NCI-H526 (cell line): Measurements from ENCODE around the gene APOL2.
"Not testable (repeated sequence)": the region's sequence is repeated elsewhere in the genome, so short reads cannot be mapped to it uniquely, and the experiment has no call there.

ENCODE experiments used
- DNase-seq, 2 experiments: peaks; one replicate each; lab custom pipeline; 2025; lab: John Stamatoyannopoulos, UW

APOL2 gene

DNA sequence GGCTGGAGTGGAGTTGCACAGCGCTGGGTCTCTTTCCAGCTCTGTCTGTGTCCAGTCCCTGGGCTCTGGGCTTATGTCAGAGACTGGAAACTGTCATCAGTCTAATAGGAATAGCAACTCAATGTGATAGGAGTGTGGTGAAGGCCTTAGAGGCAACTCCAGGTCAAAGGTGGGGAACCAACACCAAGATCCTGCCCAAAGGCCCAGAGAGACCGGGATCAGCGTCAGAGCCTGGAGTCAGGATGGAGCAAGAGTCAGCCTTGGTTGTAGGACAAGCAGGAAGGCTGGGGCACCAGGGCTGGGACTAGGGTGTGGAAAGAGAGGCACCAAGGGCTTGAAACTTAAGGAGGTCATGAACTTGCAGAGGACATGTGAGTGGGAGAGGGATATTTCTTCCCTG is 23.0 kb upstream of the APOL2 start:
- DNase-seq = not testable (repeated sequence)

DNA sequence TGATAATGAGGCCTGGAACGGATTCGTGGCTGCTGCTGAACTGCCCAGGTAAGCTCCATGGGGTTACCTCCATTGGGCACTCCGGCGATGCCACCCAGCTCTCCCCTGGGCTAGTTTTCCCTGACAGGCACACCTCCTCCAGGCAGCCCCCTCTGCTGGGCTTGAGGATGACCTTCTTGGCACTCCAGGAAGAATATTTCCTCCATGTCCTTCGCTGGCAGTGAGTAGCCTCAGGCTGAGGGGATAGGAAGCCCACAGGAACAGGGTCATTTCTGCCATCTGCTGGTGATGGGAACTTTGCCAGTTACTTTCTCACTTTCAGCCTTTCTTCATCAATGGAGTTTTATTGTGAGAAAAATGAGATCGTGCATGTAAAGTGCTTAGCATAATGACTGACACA is 22.3 kb upstream of the APOL2 start:
- DNase-seq = not testable (repeated sequence)

- DNase-seq = no peak
Observed at GRCh38 chr22:36259615-36260300, 20.4 kb upstream of the APOL2 start.

GRCh38 chr22:36258701-36259614 is 19.6 kb upstream of the APOL2 start:
- DNase-seq = no peak

- no peak for DNase-seq
Observed at GRCh38 chr22:36257948-36258670, 18.8 kb upstream of the APOL2 start.

DNA sequence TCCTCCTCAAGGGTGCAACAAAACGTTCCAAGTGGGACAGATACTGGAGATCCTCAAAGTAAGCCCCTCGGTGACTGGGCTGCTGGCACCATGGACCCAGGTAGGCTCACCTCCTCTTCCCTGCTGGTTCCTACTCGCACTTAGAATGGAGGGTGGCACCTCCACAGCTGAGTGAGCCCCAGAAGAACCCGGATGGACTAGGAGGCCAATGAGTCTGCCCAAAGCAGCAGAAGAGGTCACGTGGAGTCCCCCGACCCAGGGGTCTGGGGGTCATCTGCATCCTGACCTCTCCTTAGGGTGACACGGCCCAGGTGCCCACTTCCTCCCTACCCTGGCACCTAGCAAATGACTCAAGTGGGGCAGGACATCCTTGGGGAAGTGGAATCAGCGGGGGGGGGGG is 18.0 kb upstream of the APOL2 start:
- no peak for DNase-seq

- DNase-seq = no peak
Observed at GRCh38 chr22:36256478-36256877, 17.2 kb upstream of the APOL2 start.

DNA sequence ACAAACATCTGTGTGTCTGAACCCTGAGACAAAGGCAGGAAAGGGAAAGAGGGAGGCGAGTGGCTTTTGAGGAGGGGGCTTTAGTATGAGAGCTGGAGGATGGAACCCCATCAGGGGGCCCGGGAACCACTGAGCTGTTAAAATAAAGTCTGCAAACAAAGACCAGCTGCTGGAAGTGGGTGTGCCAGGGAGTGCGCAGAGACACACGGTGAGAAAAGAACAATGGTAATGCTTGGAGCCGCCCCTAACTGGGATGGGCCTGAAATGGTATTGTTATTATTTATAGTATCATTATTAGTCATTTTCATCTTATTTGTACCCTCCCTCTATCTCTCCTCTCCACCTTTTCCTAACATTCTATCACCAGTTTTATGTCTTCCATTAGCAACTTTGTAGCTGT is 16.2 kb upstream of the APOL2 start:
- DNase-seq = not testable (repeated sequence)

- no peak for DNase-seq
Observed at GRCh38 chr22:36253523-36254490, 14.5 kb upstream of the APOL2 start.

- DNase-seq = no peak
Observed at GRCh38 chr22:36252754-36253522, 13.6 kb upstream of the APOL2 start, which contains the start of gene APOL1. TSS of gene APOL1 (plus strand) at chr22:36253133. CDS start at chr22:36254956, 1,823 bp downstream.

- not testable (repeated sequence) for DNase-seq
Observed at GRCh38 chr22:36251979-36252608, 12.8 kb upstream of the APOL2 start.

DNA sequence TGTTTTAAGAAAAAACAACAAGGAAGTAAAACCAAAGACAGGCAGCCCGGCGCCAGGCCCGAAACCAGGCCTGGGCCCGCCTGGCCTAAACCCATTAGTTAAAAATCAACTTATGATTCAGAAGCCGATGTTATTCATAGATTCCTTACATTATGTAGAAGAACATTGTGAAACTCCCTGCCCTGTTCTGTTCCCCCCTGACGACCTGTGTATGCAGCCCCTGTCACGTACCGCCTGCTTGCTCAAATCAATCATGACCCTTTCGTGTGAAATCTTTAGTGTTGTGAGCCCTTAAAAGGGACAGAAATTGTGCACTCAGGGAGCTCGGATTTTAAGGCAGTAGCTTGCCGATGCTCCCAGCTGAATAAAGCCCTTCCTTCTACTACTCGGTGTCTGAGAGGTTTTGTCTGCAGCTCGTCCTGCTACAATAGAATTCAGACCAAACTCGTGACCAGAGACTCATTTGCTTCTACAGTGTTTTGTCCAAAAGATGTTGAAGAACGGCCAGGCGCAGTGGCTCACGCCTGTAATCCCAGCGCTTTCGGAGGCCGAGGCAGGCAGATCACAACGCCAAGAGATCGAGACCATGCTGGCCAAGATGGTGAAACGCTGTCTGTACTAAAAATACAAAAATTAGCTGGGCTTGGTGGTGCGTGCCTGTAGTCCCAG is 11.1 kb upstream of the APOL2 start:
- DNase-seq = not testable (repeated sequence)

DNA sequence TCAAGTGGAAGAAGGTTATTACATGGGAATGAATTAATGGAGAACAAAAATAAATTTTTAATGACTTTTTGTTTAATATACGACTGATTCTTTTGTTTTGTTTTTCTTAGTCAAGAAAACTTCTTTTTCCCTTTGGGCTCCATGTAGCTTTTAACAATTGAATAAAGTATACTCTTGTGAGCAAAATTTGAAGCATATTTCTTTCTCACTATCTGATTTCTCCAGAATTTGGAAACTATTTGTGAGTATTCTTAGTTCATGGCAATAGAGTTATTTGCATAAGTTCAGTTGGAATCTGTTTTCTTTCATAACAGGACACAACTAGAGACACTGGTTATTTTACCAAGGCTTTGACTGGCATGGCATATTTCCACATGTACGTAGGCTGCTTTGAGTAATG is 9.8 kb upstream of the APOL2 start:
- DNase-seq = no peak

DNA sequence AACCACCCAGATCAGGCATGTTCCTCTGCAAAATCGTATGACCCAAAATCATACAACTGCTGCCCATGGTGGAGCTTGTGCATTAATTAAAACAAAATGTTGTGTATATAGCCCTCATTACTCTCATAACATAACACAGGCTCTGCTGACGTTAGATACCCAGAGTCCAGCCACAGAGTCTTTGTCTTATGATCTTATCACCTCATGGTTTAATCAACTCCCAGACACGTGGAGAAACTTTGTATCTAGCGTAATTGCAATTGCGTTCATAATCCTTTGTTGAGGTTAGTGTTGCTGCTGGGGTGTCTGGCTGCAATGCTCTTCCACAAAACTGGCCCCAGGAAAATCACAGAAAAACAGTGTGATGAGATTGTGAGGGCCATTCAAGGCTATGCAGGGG is 8.6 kb upstream of the APOL2 start:
- DNase-seq = no peak

- no peak for DNase-seq
Observed at GRCh38 chr22:36246718-36247117, 7.4 kb upstream of the APOL2 start.

DNA sequence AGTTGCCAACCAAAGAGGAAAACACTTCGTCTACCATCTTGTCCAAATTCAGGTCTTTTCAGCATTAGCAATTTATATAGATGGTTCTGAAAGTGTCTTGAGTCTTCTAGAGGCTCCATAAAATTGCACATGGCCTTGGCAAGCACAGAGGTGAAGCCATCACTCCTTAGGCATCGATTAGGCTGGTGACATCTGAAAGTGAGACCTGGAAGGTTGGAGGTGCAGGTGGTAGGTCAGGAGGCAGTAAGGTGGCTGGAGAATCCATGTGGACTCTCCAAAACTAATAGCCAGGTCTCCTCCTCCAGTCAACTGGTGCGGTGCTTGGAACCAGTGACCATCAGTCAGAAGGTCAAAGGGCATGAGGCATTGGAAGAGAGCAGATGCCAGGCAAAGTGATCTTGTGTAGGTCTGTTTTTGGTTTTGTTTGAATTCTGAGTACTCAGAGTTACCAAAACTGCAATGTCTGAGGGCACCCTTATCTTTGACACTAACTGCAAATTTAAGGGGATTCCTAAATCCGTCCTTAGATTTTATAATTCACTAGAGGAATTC is 6.6 kb upstream of the APOL2 start:
- no peak for DNase-seq

- no peak for DNase-seq
Observed at GRCh38 chr22:36244522-36245391, 5.4 kb upstream of the APOL2 start.

DNA sequence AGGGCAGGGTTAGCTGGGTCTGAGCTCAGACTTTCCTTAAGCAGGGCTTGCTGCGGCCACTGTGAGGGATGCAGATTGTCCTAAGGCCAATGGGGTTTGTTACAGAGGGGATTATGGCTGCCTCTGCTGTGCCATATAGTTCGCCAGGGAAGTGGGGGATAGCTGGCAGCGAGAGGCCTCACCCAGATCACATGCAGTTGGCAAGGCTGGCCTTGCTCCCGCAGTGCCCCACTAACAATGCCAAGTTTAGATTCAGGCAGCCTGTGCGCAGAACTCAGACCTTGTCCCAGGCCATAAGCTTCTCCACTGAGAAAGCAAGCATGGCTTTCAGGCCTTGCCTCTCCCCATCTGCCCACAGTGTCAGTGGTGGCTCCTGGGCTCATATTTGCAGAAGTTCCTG is 4.7 kb upstream of the APOL2 start:
- no peak for DNase-seq
